Cardiac septum (tissue), 1 donor: ENCODE measurements around the gene MAP4K4. TPM values are rescaled to one million over a fixed set of nuclear protein-coding genes. Genes with fewer than 3 reads are reported as not detected.

Source experiments
- DNase-seq: peaks from one replicate; pipeline ENCODE4 v3.0.0-alpha.2; 2020; ENCODE audit warnings: low spot score
- intact Hi-C: fragments of 100-400 bp; cut with DNase I; formaldehyde crosslinking; loops from one replicate; pipeline ENCODE4 v1.14.0; 2022
- total RNA-seq: library from RNA; stranded (reverse); fragmentation: NEBNext Ultra II Directional; extraction: Animal tissue kit (Norgen Biotek cat#: 25700); gene quantifications from one replicate; pipeline ENCODE4 v1.2.1, GENCODE V29; 2021
- donor health status: DM: no; HTN: no; CAD: no.

The MAP4K4 gene
- total RNA-seq, 1 donor from 2014 or later = 135 TPM

GRCh38 chr2:101776172-101777043, 78.9 kb downstream of the MAP4K4 start:
- DNase-seq = no peak
- intact Hi-C loops = no loop called here

GRCh38 chr2:101777337-101777736, 79.8 kb downstream of the MAP4K4 start:
- DNase-seq = no peak
- intact Hi-C loops = no loop called here

- no peak for DNase-seq
- intact Hi-C loops = no loop called here
Measured at GRCh38 chr2:101778102-101778501, 80.6 kb downstream of the MAP4K4 start.

- intact Hi-C loops = no loop called here
Measured at GRCh38 chr2:101779190-101779589, 81.7 kb downstream of the MAP4K4 start.

GRCh38 chr2:101779656-101780055, 82.1 kb downstream of the MAP4K4 start:
- intact Hi-C loops = no loop called here
- no peak for DNase-seq

More at GRCh38 chr2:101779190-101779589, 81.7 kb downstream of the MAP4K4 start:
- DNase-seq = no peak

GRCh38 chr2:101781326-101781725, 83.8 kb downstream of the MAP4K4 start:
- intact Hi-C loops = no loop called here
- DNase-seq = peak; percentile 77

- no peak for DNase-seq
- intact Hi-C loops = no loop called here
Measured at GRCh38 chr2:101781791-101782426, 84.4 kb downstream of the MAP4K4 start.

- intact Hi-C loops = no loop called here
Measured at GRCh38 chr2:101782427-101782792, 84.9 kb downstream of the MAP4K4 start.

GRCh38 chr2:101787097-101787496, 89.6 kb downstream of the MAP4K4 start:
- DNase-seq = no peak
- intact Hi-C loops = no loop called here

More at GRCh38 chr2:101782427-101782792, 84.9 kb downstream of the MAP4K4 start:
- no peak for DNase-seq

- DNase-seq = no peak
- intact Hi-C loops = no loop called here
Measured at GRCh38 chr2:101788565-101788964, 91.1 kb downstream of the MAP4K4 start.

- no peak for DNase-seq
- intact Hi-C loops = no loop called here
Measured at GRCh38 chr2:101788995-101789970, 91.8 kb downstream of the MAP4K4 start.

GRCh38 chr2:101790416-101790815, 92.9 kb downstream of the MAP4K4 start:
- intact Hi-C loops = no loop called here
- no peak for DNase-seq

- DNase-seq = no peak
- intact Hi-C loops = no loop called here
Measured at GRCh38 chr2:101790857-101791256, 93.3 kb downstream of the MAP4K4 start.

GRCh38 chr2:101792208-101792607, 94.7 kb downstream of the MAP4K4 start:
- intact Hi-C loops = no loop called here
- DNase-seq = no peak

- intact Hi-C loops = no loop called here
- no peak for DNase-seq
Measured at GRCh38 chr2:101793277-101793969, 95.9 kb downstream of the MAP4K4 start.

GRCh38 chr2:101794141-101794540, 96.6 kb downstream of the MAP4K4 start:
- DNase-seq = no peak
- intact Hi-C loops = no loop called here

GRCh38 chr2:101795033-101795432, 97.5 kb downstream of the MAP4K4 start:
- intact Hi-C loops = no loop called here
- DNase-seq = no peak

- intact Hi-C loops = no loop called here
- no peak for DNase-seq
Measured at GRCh38 chr2:101796825-101797600, 99.5 kb downstream of the MAP4K4 start.

GRCh38 chr2:101801496-101801895, 104.0 kb downstream of the MAP4K4 start:
- intact Hi-C loops = no loop called here
- no peak for DNase-seq
